ENCODE measurements around the gene CACNA2D2. TPM values are rescaled to one million over a fixed set of nuclear protein-coding genes. Genes with fewer than 3 reads are reported as not detected.
"Not testable (repeated sequence)": the region's sequence is repeated elsewhere in the genome, so short reads cannot be mapped to it uniquely, and the experiment has no call there.

The CACNA2D2 gene
- total RNA-seq, 5 donors from 2014 or later (not counting 1 experiment from before 2014, with no cell fraction given) = 2.6 to 8.9 (median 4.1) TPM

- H3K9me3 ChIP-seq; H3K27me3 Mint-ChIP-seq; DNase-seq; H3K36me3 ChIP-seq (ENCODE audit: control insufficient read depth in 2 of 2, extremely low read depth in 1 of 2, insufficient read depth in 1 of 2, low read length in 1 of 2); ATAC-seq (replicated peaks in 1 of 4); H3K4me1 ChIP-seq (ENCODE audit: control insufficient read depth in 1 of 2, extremely low read depth in 1 of 2, insufficient read depth in 2 of 2, low read length in 2 of 2); H3K9me3 Mint-ChIP-seq; H3K4me1 Mint-ChIP-seq; H3K36me3 Mint-ChIP-seq; H3K4me3 Mint-ChIP-seq; H3K4me3 ChIP-seq (ENCODE audit: control insufficient read depth in 1 of 2, extremely low read depth in 1 of 2, low read length in 1 of 2); H3K27ac ChIP-seq (ENCODE audit: low read length); POLR2A ChIA-PET; CTCF ChIA-PET; H3K27ac Mint-ChIP-seq: not testable (repeated sequence)
- WGBS (ENCODE audit: insufficient coverage) = 94% methylated on average over 4 of the region's 8 CpGs
- peaks cover 0 to 30% of the 10 kb centered on the region in 2 experiments for H3K27me3 ChIP-seq (replicated peaks in 1 of 2; ENCODE audit: control insufficient read depth in 2 of 2, extremely low read depth in 1 of 2, insufficient read depth in 2 of 2, low read length in 1 of 2)
Observed at GRCh38 chr3:50512908-50513307, 9.5 kb upstream of the CACNA2D2 start.

- ATAC-seq (replicated peaks in 1 of 4) (no peak), DNase-seq (no peak)
- Mint-ChIP-seq H3K9me3 (no peaks in the 10 kb centered on the region), H3K4me3 (no peak overlapping the region), H3K4me1 (peaks cover 5 to 7% (median 7%) of the 10 kb centered on the region in 3 donors), H3K27ac (no peak overlapping the region), H3K27me3 (peaks cover 0 to 10% of the 10 kb centered on the region in 2 donors), H3K36me3 (no peaks in the 10 kb centered on the region)
- CTCF ChIA-PET = interaction anchor here in 1 of 2 donors (0.6 kb wide), 1 partner anchor 173 kb away, joined by 4 read pairs; no protein-coding TSS in a partner anchor
- H3K9me3 ChIP-seq = no peaks in the 10 kb centered on the region
- H3K27ac ChIP-seq (ENCODE audit: low read length) = no peak overlapping the region
- H3K4me3 ChIP-seq (ENCODE audit: control insufficient read depth in 1 of 2, extremely low read depth in 1 of 2, low read length in 1 of 2) = no peak overlapping the region
- POLR2A ChIA-PET = interaction anchor here in 1 of 2 donors (0.6 kb wide), 1 partner anchor 9 kb away, joined by 3 read pairs; the partner anchor contains the start of gene CACNA2D2
- WGBS (ENCODE audit: insufficient coverage) = 93% methylated on average over 3 of the region's 3 CpGs
- H3K4me1 ChIP-seq (ENCODE audit: control insufficient read depth in 1 of 2, extremely low read depth in 1 of 2, insufficient read depth in 2 of 2, low read length in 2 of 2) = peaks cover 2 to 9% of the 10 kb centered on the region in 2 experiments
- H3K27me3 ChIP-seq (replicated peaks in 1 of 2; ENCODE audit: control insufficient read depth in 2 of 2, extremely low read depth in 1 of 2, insufficient read depth in 2 of 2, low read length in 1 of 2) = peaks cover 0 to 30% of the 10 kb centered on the region in 2 experiments
- no peaks in the 10 kb centered on the region for H3K36me3 ChIP-seq (ENCODE audit: control insufficient read depth in 2 of 2, extremely low read depth in 1 of 2, insufficient read depth in 1 of 2, low read length in 1 of 2)
Observed at GRCh38 chr3:50512131-50512530, 8.7 kb upstream of the CACNA2D2 start.

GRCh38 chr3:50510325-50510724 is 6.9 kb upstream of the CACNA2D2 start:
- Mint-ChIP-seq H3K36me3 (no peaks in the 10 kb centered on the region), H3K27ac (no peak overlapping the region), H3K4me1 (peaks cover 0 to 2% (median 0%) of the 10 kb centered on the region in 3 donors), H3K4me3 (no peak overlapping the region), H3K27me3 (peaks cover 0 to 8% of the 10 kb centered on the region in 2 donors), H3K9me3 (no peaks in the 10 kb centered on the region)
- H3K27ac ChIP-seq (ENCODE audit: low read length) = no peak overlapping the region
- no peaks in the 10 kb centered on the region for H3K36me3 ChIP-seq (ENCODE audit: control insufficient read depth in 2 of 2, extremely low read depth in 1 of 2, insufficient read depth in 1 of 2, low read length in 1 of 2)
- H3K9me3 ChIP-seq = no peaks in the 10 kb centered on the region
- 33% methylated on average over 1 of the region's 2 CpGs for WGBS (ENCODE audit: insufficient coverage)
- H3K4me1 ChIP-seq (ENCODE audit: control insufficient read depth in 1 of 2, extremely low read depth in 1 of 2, insufficient read depth in 2 of 2, low read length in 2 of 2) = no peaks in the 10 kb centered on the region
- ATAC-seq (replicated peaks in 1 of 4) (no peak), DNase-seq (no peak)
- POLR2A ChIA-PET = interaction anchor here in 1 of 2 donors (0.5 kb wide), 1 partner anchor 1463 kb away, joined by 8 read pairs; the partner anchor contains the start of gene ABHD14B
- peaks cover 0 to 29% of the 10 kb centered on the region in 2 experiments for H3K27me3 ChIP-seq (replicated peaks in 1 of 2; ENCODE audit: control insufficient read depth in 2 of 2, extremely low read depth in 1 of 2, insufficient read depth in 2 of 2, low read length in 1 of 2)
- no peak overlapping the region for H3K4me3 ChIP-seq (ENCODE audit: control insufficient read depth in 1 of 2, extremely low read depth in 1 of 2, low read length in 1 of 2)
- CTCF ChIA-PET = no interaction called here

GRCh38 chr3:50509715-50510114 is 6.3 kb upstream of the CACNA2D2 start:
- POLR2A ChIA-PET = no interaction called here
- no peaks in the 10 kb centered on the region for H3K36me3 ChIP-seq (ENCODE audit: control insufficient read depth in 2 of 2, extremely low read depth in 1 of 2, insufficient read depth in 1 of 2, low read length in 1 of 2)
- DNase-seq (no peak), ATAC-seq (replicated peaks in 1 of 4) (no peak)
- H3K4me1 Mint-ChIP-seq = no peaks in the 10 kb centered on the region
- H3K27ac Mint-ChIP-seq = no peak overlapping the region
- no peak overlapping the region for H3K4me3 Mint-ChIP-seq
- H3K4me3 ChIP-seq (ENCODE audit: control insufficient read depth in 1 of 2, extremely low read depth in 1 of 2, low read length in 1 of 2) = no peak overlapping the region
- H3K36me3 Mint-ChIP-seq = no peaks in the 10 kb centered on the region
- H3K27me3 ChIP-seq (replicated peaks in 1 of 2; ENCODE audit: control insufficient read depth in 2 of 2, extremely low read depth in 1 of 2, insufficient read depth in 2 of 2, low read length in 1 of 2) = peaks cover 0 to 30% of the 10 kb centered on the region in 2 experiments
- H3K27me3 Mint-ChIP-seq = peaks cover 0 to 8% of the 10 kb centered on the region in 2 donors
- no peak overlapping the region for H3K27ac ChIP-seq (ENCODE audit: low read length)
- no peaks in the 10 kb centered on the region for H3K9me3 ChIP-seq
- no peaks in the 10 kb centered on the region for H3K4me1 ChIP-seq (ENCODE audit: control insufficient read depth in 1 of 2, extremely low read depth in 1 of 2, insufficient read depth in 2 of 2, low read length in 2 of 2)
- H3K9me3 Mint-ChIP-seq = no peaks in the 10 kb centered on the region
- no CpG with 5 or more reads among the region's 5 CpGs for WGBS (ENCODE audit: insufficient coverage)
- CTCF ChIA-PET = no interaction called here

GRCh38 chr3:50508821-50509220 is 5.4 kb upstream of the CACNA2D2 start:
- Histone ChIP-seq H3K27ac (ENCODE audit: low read length) (no peak overlapping the region), H3K27me3 (replicated peaks in 1 of 2; ENCODE audit: control insufficient read depth in 2 of 2, extremely low read depth in 1 of 2, insufficient read depth in 2 of 2, low read length in 1 of 2) (peaks cover 0 to 32% of the 10 kb centered on the region in 2 experiments), H3K36me3 (ENCODE audit: control insufficient read depth in 2 of 2, extremely low read depth in 1 of 2, insufficient read depth in 1 of 2, low read length in 1 of 2) (no peaks in the 10 kb centered on the region), H3K9me3 (no peaks in the 10 kb centered on the region), H3K4me1 (ENCODE audit: control insufficient read depth in 1 of 2, extremely low read depth in 1 of 2, insufficient read depth in 2 of 2, low read length in 2 of 2) (peaks cover 0 to 4% of the 10 kb centered on the region in 2 experiments), H3K4me3 (ENCODE audit: control insufficient read depth in 1 of 2, extremely low read depth in 1 of 2, low read length in 1 of 2) (no peak overlapping the region)
- Mint-ChIP-seq H3K27ac (no peak overlapping the region), H3K36me3 (no peaks in the 10 kb centered on the region), H3K4me3 (no peak overlapping the region), H3K4me1 (no peaks in the 10 kb centered on the region), H3K9me3 (no peaks in the 10 kb centered on the region), H3K27me3 (peaks cover 0 to 12% of the 10 kb centered on the region in 2 donors)
- ATAC-seq (replicated peaks in 1 of 4) (no peak), DNase-seq (no peak)
- CTCF ChIA-PET = no interaction called here
- WGBS (ENCODE audit: insufficient coverage) = no CpG with 5 or more reads among the region's 1 CpG
- POLR2A ChIA-PET = interaction anchor here (0.5 to 0.7 kb wide), 2 partner anchors 203 to 376 kb away, joined by 3 read pairs; no protein-coding TSS in a partner anchor

- DNase-seq = no peak
- ChIA-PET POLR2A (no interaction called here), CTCF (interaction anchor here in 1 of 2 donors (1.1 kb wide), 1 partner anchor 9 kb away, joined by 3 read pairs; no protein-coding TSS in a partner anchor)
- Mint-ChIP-seq H3K27me3 (peaks cover 7 to 25% of the 10 kb centered on the region in 2 donors), H3K4me3 (no peak overlapping the region), H3K9me3 (no peaks in the 10 kb centered on the region), H3K27ac (no peak overlapping the region), H3K4me1 (peaks cover 8 to 10% (median 10%) of the 10 kb centered on the region in 3 donors), H3K36me3 (no peaks in the 10 kb centered on the region)
- Histone ChIP-seq H3K4me1 (ENCODE audit: control insufficient read depth in 1 of 2, extremely low read depth in 1 of 2, insufficient read depth in 2 of 2, low read length in 2 of 2) (peaks cover 0 to 18% of the 10 kb centered on the region in 2 experiments), H3K27ac (ENCODE audit: low read length) (no peak overlapping the region), H3K27me3 (replicated peaks in 1 of 2; ENCODE audit: control insufficient read depth in 2 of 2, extremely low read depth in 1 of 2, insufficient read depth in 2 of 2, low read length in 1 of 2) (peaks cover 0 to 45% of the 10 kb centered on the region in 2 experiments), H3K36me3 (ENCODE audit: control insufficient read depth in 2 of 2, extremely low read depth in 1 of 2, insufficient read depth in 1 of 2, low read length in 1 of 2) (no peaks in the 10 kb centered on the region), H3K4me3 (ENCODE audit: control insufficient read depth in 1 of 2, extremely low read depth in 1 of 2, low read length in 1 of 2) (no peak overlapping the region), H3K9me3 (no peaks in the 10 kb centered on the region)
- no peak for ATAC-seq (replicated peaks in 1 of 4)
- 85% methylated on average over 4 of the region's 4 CpGs for WGBS (ENCODE audit: insufficient coverage)
Observed at GRCh38 chr3:50506169-50506568, 2.7 kb upstream of the CACNA2D2 start.
